Body of pancreas (tissue), 4 donors: ENCODE results near the gene AHCYL2. TPM values are rescaled to one million over a fixed set of nuclear protein-coding genes. Genes with fewer than 3 reads are reported as not detected.
A peak's percentile ranks its signal among the peaks of the same experiment; 100 is the strongest.
"Not testable (repeated sequence)": the region's sequence is repeated elsewhere in the genome, so short reads cannot be mapped to it uniquely, and the experiment has no call there.

Source experiments
- ATAC-seq: fragments of 150-250 bp; one replicate; pipeline ENCODE4 v1.9.1; 2016
- DNase-seq, 4 donors: peaks; one replicate each; pipeline ENCODE4 v3.0.0-alpha.2; 2019
- H3K27ac ChIP-seq, 4 donors: fragments of 200-600 bp; sonication (generic); 1 replicate in 3 of 4; 2 replicates in 1 of 4; pipeline versions ENCODE4 v1.5.1 to v1.6.1; 2016 to 2019; ENCODE audit warnings: mild to moderate bottlenecking in 1 of 4, mixed read lengths in 1 of 4, moderate library complexity in 1 of 4
- H3K27me3 ChIP-seq, 2 donors: fragments of 200-600 bp; sonication (generic); one replicate each; pipeline ENCODE4 v1.6.0; 2016; ENCODE audit warnings: mild to moderate bottlenecking in 1 of 2
- H3K36me3 ChIP-seq, 2 donors: fragments of 200-600 bp; sonication (generic); replicated peaks in 1 of 2; 2 replicates each; pipeline ENCODE4 v1.5.1; 2016; ENCODE audit warnings: low read depth in 2 of 2; ENCODE audit not compliant: insufficient read depth in 1 of 2
- H3K4me1 ChIP-seq: fragments of 200-600 bp; sonication (generic); one replicate; pipeline ENCODE4 v1.6.0; 2016
- H3K4me3 ChIP-seq, 2 donors: fragments of 200-600 bp; sonication (generic); 1 replicate in 1 of 2; 2 replicates in 1 of 2; pipeline ENCODE4 v1.5.1; 2016 to 2019
- H3K9me3 ChIP-seq, 3 donors: fragments of 200-600 bp; sonication (generic); 1 replicate in 2 of 3; 2 replicates in 1 of 3; pipeline ENCODE4 v1.5.1; 2016
- CTCF ChIP-seq, 7 experiments: fragments of 450-650 bp in 4 of 7; fragments of 200-600 bp in 3 of 7; sonication (generic) in 3 of 7; IDR thresholded peaks; one replicate each; pipeline ENCODE4 v1.5.1; 2016 to 2019; ENCODE audit warnings: antibody characterized with exemption in 7 of 7
- POLR2A ChIP-seq, 3 donors: fragments of 450-650 bp; IDR thresholded peaks; one replicate each; pipeline ENCODE4 v1.6.1; 2016; ENCODE audit warnings: antibody characterized with exemption in 3 of 3, mild to moderate bottlenecking in 2 of 3
- WGBS, 2 donors: methylation state at CpG; one replicate each; pipeline ENCODE4 v1.1.5; 2017; 5-methylcytosine and 5-hydroxymethylcytosine counted together
- intact Hi-C: fragments of 100-400 bp; cut with DNase I; formaldehyde crosslinking; loops from one replicate; pipeline ENCODE4 v1.15.1; 2023
- total RNA-seq, 2 donors: library from RNA; depleted of rRNA; stranded (reverse); fragments of >200 nt; gene quantifications; one replicate each; pipeline ENCODE4 v1.1.0, GENCODE V29; 2016

Gene AHCYL2
- total RNA-seq, 2 donors from 2014 or later, result 9.3 to 51.4 TPM

- intact Hi-C loops, result loop anchor here (5.0 kb wide), 1 partner anchor 81 kb away; no protein-coding TSS in a partner anchor
- Histone ChIP-seq H3K36me3 (no peaks in the 10 kb centered on the region), H3K9me3 (no peaks in the 10 kb centered on the region), H3K27ac (no peak overlapping the region), H3K4me1 (peaks cover 18% of the 10 kb centered on the region), H3K4me3 (no peak overlapping the region), H3K27me3 (no peaks in the 10 kb centered on the region)
- DNase-seq (peak; percentile 47 to 76 (median 65)), ATAC-seq (peak; percentile 48)
- WGBS, 2 donors, result 26 to 31% methylated on average over 3 of the region's 3 CpGs
- TF ChIP-seq POLR2A (IDR thresholded peaks at IDR 0.05) (no peak), CTCF (IDR thresholded peaks at IDR 0.05) (peak in 6 of 7 experiments; percentile 60 to 72 (median 66))
Observed at GRCh38 chr7:129298268-129298893, 73.6 kb downstream of the AHCYL2 start.

GRCh38 chr7:129299889-129300288 is 75.1 kb downstream of the AHCYL2 start:
- intact Hi-C loops, result loop anchor here (5.0 kb wide), 1 partner anchor 83 kb away; no protein-coding TSS in a partner anchor
- Histone ChIP-seq H3K4me3 (no peak overlapping the region), H3K9me3 (no peaks in the 10 kb centered on the region), H3K27me3 (no peaks in the 10 kb centered on the region), H3K27ac (no peak overlapping the region), H3K4me1 (peaks cover 10% of the 10 kb centered on the region), H3K36me3 (no peaks in the 10 kb centered on the region)
- WGBS, 2 donors, result 93 to 96% methylated on average over 3 of the region's 3 CpGs
- no peak for ATAC-seq
- no peak for DNase-seq
- TF ChIP-seq CTCF (IDR thresholded peaks at IDR 0.05) (no peak), POLR2A (IDR thresholded peaks at IDR 0.05) (no peak)

- not testable (repeated sequence) for H3K27ac ChIP-seq
- 92 to 100% methylated on average over 1 of the region's 1 CpG for WGBS, 2 donors
Observed at GRCh38 chr7:129300299-129300698, 75.5 kb downstream of the AHCYL2 start.

GRCh38 chr7:129307592-129307991 is 82.8 kb downstream of the AHCYL2 start:
- Histone ChIP-seq H3K4me3 (no peak overlapping the region), H3K4me1 (no peaks in the 10 kb centered on the region), H3K9me3 (no peaks in the 10 kb centered on the region), H3K27ac (no peak overlapping the region), H3K27me3 (no peaks in the 10 kb centered on the region), H3K36me3 (no peaks in the 10 kb centered on the region)
- WGBS, 2 donors, result 92 to 98% methylated on average over 3 of the region's 3 CpGs
- ATAC-seq (no peak), DNase-seq (no peak)
- intact Hi-C loops, result no loop called here
- TF ChIP-seq CTCF (IDR thresholded peaks at IDR 0.05) (no peak), POLR2A (IDR thresholded peaks at IDR 0.05) (no peak)

More at GRCh38 chr7:129300299-129300698, 75.5 kb downstream of the AHCYL2 start:
- ATAC-seq, H3K4me3 ChIP-seq, H3K36me3 ChIP-seq, H3K9me3 ChIP-seq, H3K27me3 ChIP-seq, intact Hi-C loops, H3K4me1 ChIP-seq, DNase-seq: not testable (repeated sequence)

GRCh38 chr7:129308047-129308446 is 83.2 kb downstream of the AHCYL2 start:
- WGBS, 2 donors, result 75 to 100% methylated on average over 1 of the region's 1 CpG
- no peak overlapping the region for H3K4me3 ChIP-seq
- no peaks in the 10 kb centered on the region for H3K4me1 ChIP-seq
- H3K9me3 ChIP-seq, result no peaks in the 10 kb centered on the region
- H3K27me3 ChIP-seq, result no peaks in the 10 kb centered on the region
- no peak overlapping the region for H3K27ac ChIP-seq
- intact Hi-C loops, result no loop called here
- no peak for TF ChIP-seq POLR2A (IDR thresholded peaks at IDR 0.05)
- TF ChIP-seq CTCF (IDR thresholded peaks at IDR 0.05), result no peak
- ATAC-seq (peak; percentile 64), DNase-seq (peak in 2 of 4 donors; percentile 9 to 26)
- no peaks in the 10 kb centered on the region for H3K36me3 ChIP-seq
